GM21367 (cell line): ENCODE data around the gene ZNF732.
"Not testable (repeated sequence)": the region's sequence is repeated elsewhere in the genome, so short reads cannot be mapped to it uniquely, and the experiment has no call there.

Source experiments
- ATAC-seq: cut with Tn5 transposase; IDR thresholded peaks from one replicate; pipeline ENCODE4 v1.9.1; 2021; ENCODE audit not compliant: unreplicated experiment

ZNF732 gene

GRCh38 chr4:253936-254756, 51.1 kb downstream of the ZNF732 start:
- no peak for ATAC-seq

GRCh38 chr4:252065-252601, 53.1 kb downstream of the ZNF732 start:
- ATAC-seq, result no peak

DNA sequence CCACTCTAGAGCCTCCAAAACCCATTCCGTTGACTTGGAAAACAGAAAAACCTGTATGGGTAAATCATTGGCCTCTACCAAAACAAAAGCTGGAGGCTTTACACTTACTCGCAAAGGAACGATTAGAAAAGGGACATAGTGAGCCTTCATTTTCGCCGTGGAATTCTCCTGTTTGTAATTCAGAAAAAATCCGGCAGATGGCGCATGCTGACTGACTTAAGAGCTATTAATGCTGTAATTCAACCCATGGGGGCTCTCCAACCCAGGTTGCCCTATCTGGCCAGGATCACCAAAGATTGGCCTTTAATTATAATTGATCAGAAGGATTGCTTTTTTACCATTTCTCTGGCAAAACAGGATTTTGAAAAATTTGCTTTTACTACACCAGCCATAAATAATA, 60.8 kb downstream of the ZNF732 start:
- ATAC-seq, result no peak

DNA sequence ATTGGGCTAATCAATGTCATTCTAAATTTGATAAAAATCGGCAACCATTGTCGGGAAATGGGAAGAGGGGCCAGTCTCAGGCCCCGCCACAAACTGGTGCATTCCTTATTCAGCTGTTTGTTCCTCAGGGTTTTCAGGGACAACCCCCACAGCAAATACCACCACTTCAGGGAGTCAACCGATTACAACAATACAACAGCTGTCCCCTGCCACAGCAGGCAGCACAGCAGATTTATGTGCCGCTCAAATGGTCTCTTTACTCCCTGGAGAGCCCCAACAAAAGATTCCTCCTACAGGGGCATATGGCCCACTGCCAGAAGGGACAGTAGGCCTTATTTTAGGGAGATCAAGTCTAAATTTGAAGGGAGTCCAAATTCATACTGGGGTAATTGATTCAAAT, 61.8 kb downstream of the ZNF732 start:
- no peak for ATAC-seq

DNA sequence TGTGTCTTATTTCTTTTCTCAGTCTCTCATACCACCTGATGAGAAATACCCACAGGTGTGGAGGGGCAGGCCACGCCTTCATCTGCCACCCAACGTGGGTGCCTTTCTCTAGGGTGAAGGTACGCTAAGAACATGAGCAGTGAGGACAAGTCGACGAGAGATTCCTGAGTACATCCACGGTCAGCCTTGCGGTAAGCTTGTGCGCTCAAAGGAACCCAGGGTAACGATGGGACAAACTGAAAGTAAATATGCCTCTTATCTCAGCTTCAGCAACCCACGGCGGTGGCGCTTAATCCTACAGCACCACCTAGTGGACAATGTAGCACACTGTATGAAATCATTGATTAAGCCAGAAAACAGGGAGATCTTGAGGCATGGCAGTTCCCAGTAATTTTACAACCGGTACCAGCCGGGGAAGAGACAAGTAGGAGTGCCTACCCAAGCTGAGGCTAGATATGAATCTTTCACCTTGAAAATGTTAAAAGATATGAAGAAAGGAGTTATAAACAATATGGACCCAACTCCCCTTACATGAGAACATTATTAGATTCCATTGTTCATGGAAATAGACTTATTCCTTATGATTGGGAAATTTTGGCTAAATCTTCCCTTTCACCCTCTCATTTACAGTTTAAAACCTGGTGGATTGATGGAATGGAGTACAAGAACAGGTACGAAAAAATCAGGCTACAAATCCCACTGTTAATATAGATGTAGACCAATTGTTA, 63.0 kb downstream of the ZNF732 start:
- no peak for ATAC-seq

GRCh38 chr4:241411-241810, 63.9 kb downstream of the ZNF732 start:
- not testable (repeated sequence) for ATAC-seq

DNA sequence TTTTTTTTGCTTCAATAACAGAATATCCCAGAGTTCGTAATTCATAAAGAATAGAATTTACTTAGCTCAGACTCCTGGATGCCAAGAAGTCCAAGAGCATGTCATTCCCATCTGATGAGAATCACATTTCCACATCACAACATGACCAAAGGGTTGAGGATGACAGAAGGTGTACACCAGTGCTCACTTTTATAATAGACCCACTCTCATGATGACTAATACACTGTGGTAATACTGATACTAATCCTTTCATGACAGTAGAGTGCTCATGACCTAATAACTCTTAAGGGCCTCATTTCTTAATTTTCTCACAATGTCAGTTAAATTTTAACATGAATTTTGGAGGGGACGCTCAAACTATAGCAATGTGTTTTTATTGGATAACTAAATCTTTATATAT, 69.2 kb downstream of the ZNF732 start:
- no peak for ATAC-seq

- ATAC-seq, result no peak
Measured at GRCh38 chr4:234178-234577, 71.1 kb downstream of the ZNF732 start.

GRCh38 chr4:223913-224497, 81.3 kb downstream of the ZNF732 start:
- no peak for ATAC-seq
